Right lobe of liver (tissue), 6 donors: ENCODE measurements around the gene TTC7B. TPM values are rescaled to one million over a fixed set of nuclear protein-coding genes. Genes with fewer than 3 reads are reported as not detected.

Experiments used
- ATAC-seq, 4 donors: fragments of 200-7000 bp; cut with Tn5 transposase; one replicate each; pipeline ENCODE4 v1.9.1; 2020; ENCODE audit warnings: mild to moderate bottlenecking in 4 of 4, moderate library complexity in 4 of 4
- DNase-seq, 3 donors: peaks; one replicate each; pipeline ENCODE4 v3.0.0-alpha.2; 2020
- H3K27ac ChIP-seq, 3 donors: fragments of 200-600 bp; one replicate each; pipeline ENCODE4 v1.8.0; 2022
- H3K27me3 ChIP-seq, 2 donors: fragments of 200-600 bp; one replicate each; pipeline ENCODE4 v1.8.0; 2022
- H3K36me3 ChIP-seq, 4 donors: fragments of 200-600 bp; sonication (generic) in 1 of 4; one replicate each; pipeline versions ENCODE4 v1.5.1 to v1.8.0; 2017 to 2022; ENCODE audit warnings: control low read depth in 1 of 4
- H3K4me1 ChIP-seq, 4 donors: fragments of 200-600 bp; sonication (generic) in 1 of 4; one replicate each; pipeline versions ENCODE4 v1.5.1 to v1.8.0; 2017 to 2022; ENCODE audit warnings: control low read depth in 1 of 4
- H3K4me3 ChIP-seq, 3 donors: fragments of 200-600 bp; one replicate each; pipeline ENCODE4 v1.8.0; 2022
- H3K9me3 ChIP-seq, 4 donors: fragments of 200-600 bp; sonication (generic) in 1 of 4; one replicate each; pipeline versions ENCODE4 v1.5.1 to v1.8.0; 2017 to 2022; ENCODE audit warnings: control low read depth in 1 of 4
- CTCF ChIP-seq, 4 donors: fragments of 200-600 bp in 3 of 4; fragments of 450-650 bp in 1 of 4; IDR thresholded peaks; one replicate each; pipeline versions ENCODE4 v1.5.1 to v1.8.0; 2016 to 2022; ENCODE audit warnings: antibody characterized with exemption in 4 of 4, mild to moderate bottlenecking in 2 of 4
- POLR2A ChIP-seq: fragments of 450-650 bp; IDR thresholded peaks from one replicate; pipeline ENCODE4 v1.6.1; 2017; ENCODE audit warnings: antibody characterized with exemption, mild to moderate bottlenecking
- WGBS: methylation state at CpG from one replicate; pipeline ENCODE4 v1.1.6; 2018; ENCODE audit warnings: low coverage, low lambda C conversion rate; ENCODE audit not compliant: insufficient coverage; ENCODE audit errors: missing lambda C conversion rate; 5-methylcytosine and 5-hydroxymethylcytosine counted together
- intact Hi-C, 2 donors: fragments of 100-400 bp; cut with DNase I; formaldehyde crosslinking; loops; one replicate each; pipeline versions ENCODE4 v1.11.2 to v1.14.1; 2022
- total RNA-seq, 6 experiments: library from RNA; depleted of rRNA in 2 of 6; stranded (reverse); fragments of >200 nt in 2 of 6; fragmentation: NEBNext Ultra II Directional in 3 of 6; extraction: Animal tissue kit (Norgen Biotek cat#: 25700) in 3 of 6; gene quantifications; one replicate each; pipeline versions ENCODE4 v1.1.0 to v1.2.4, GENCODE V29; 2016 to 2023
- donor health status: DM: no; HTN: yes; CAD: no.
- donor health status: DM: no; HTN: no; CAD: no.
- donor health status: DM: no; HTN: no; CAD: no.
- donor health status: DM: no; HTN: yes; CAD: no.
- donor health status: DM: no; HTN: yes; CAD: no.

Gene TTC7B
- total RNA-seq, 6 experiments from 2014 or later = 18.4 to 56.1 (median 37.5) TPM

GRCh38 chr14:90697577-90698206 lies 118.5 kb downstream of the TTC7B start:
- TF ChIP-seq CTCF (IDR thresholded peaks at IDR 0.05) = peak; percentile 85 to 95 (median 94)
- no peak for TF ChIP-seq POLR2A
- intact Hi-C loops = no loop called here
- H3K36me3 ChIP-seq = peaks cover 0 to 5% (median 0%) of the 10 kb centered on the region in 4 donors
- peak; percentile 96 to 99 (median 98) for ATAC-seq
- peak; percentile 79 to 84 (median 81) for DNase-seq
- H3K4me1 ChIP-seq = peaks cover 0 to 16% (median 0%) of the 10 kb centered on the region in 4 donors
- H3K9me3 ChIP-seq = no peaks in the 10 kb centered on the region
- 22% methylated on average over 11 of the region's 15 CpGs for WGBS
- H3K27ac ChIP-seq = peak overlapping the region in 1 of 3 donors; percentile 2
- H3K4me3 ChIP-seq = no peak overlapping the region
- no peaks in the 10 kb centered on the region for H3K27me3 ChIP-seq

DNA sequence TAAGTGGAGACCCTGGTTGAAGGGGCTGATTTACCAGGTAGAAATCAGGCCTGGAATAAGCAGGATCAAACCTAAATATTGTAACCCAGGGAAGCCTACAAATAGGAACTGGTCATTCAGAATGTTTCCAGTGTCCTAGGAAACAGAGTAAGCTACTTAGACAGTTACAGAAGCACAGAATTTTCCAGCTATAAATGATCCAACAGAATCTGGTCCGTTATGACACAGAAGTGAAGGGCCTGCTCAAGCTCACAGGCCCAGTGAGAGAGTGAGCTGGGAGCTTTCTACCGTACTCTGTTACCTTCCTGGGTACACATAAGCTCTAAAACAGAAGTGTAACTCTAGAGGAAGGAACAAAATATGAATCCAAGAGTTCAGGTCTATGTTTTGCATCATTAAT lies 119.1 kb downstream of the TTC7B start:
- intact Hi-C loops = no loop called here
- H3K27ac ChIP-seq = no peak overlapping the region

DNA sequence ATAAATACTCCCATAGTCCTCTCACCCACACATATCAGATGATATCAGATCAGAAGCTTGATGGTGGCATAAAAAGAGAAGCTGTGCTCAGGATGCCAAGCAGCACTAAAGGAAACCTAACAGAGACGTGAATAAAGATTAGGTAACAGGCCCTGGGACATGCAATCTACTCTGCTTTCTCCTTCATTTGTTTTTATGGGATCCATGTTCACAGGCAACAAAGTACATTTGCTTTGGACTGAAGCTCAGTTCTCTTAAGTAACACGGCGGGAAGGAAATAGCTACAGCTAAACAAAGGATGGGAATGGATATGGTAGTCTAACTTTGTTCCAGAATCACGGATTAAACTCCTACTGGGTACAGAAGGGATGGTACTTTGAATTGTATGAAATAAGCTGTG lies 119.5 kb downstream of the TTC7B start:
- Histone ChIP-seq H3K4me1 (peaks cover 0 to 16% (median 0%) of the 10 kb centered on the region in 4 donors), H3K4me3 (no peak overlapping the region), H3K27me3 (no peaks in the 10 kb centered on the region), H3K27ac (no peak overlapping the region), H3K9me3 (no peaks in the 10 kb centered on the region), H3K36me3 (peaks cover 0 to 5% (median 0%) of the 10 kb centered on the region in 4 donors)
- intact Hi-C loops = no loop called here
- no peak for TF ChIP-seq CTCF (IDR thresholded peaks at IDR 0.05)
- no peak for TF ChIP-seq POLR2A
- peak in 1 of 4 donors; percentile 17 for ATAC-seq
- 36% methylated on average over 4 of the region's 4 CpGs for WGBS
- no peak for DNase-seq

More for the DNA sequence above, 119.1 kb downstream of the TTC7B start:
- ATAC-seq (peak in 3 of 4 donors; percentile 7 to 23 (median 8)), DNase-seq (no peak)
- H3K4me3 ChIP-seq = no peak overlapping the region
- H3K9me3 ChIP-seq = no peaks in the 10 kb centered on the region
- H3K36me3 ChIP-seq = peaks cover 0 to 5% (median 0%) of the 10 kb centered on the region in 4 donors
- H3K4me1 ChIP-seq = peaks cover 0 to 16% (median 0%) of the 10 kb centered on the region in 4 donors
- no peaks in the 10 kb centered on the region for H3K27me3 ChIP-seq
- TF ChIP-seq CTCF (IDR thresholded peaks at IDR 0.05) (no peak), POLR2A (no peak)
- WGBS = 68% methylated on average over 2 of the region's 2 CpGs

DNA sequence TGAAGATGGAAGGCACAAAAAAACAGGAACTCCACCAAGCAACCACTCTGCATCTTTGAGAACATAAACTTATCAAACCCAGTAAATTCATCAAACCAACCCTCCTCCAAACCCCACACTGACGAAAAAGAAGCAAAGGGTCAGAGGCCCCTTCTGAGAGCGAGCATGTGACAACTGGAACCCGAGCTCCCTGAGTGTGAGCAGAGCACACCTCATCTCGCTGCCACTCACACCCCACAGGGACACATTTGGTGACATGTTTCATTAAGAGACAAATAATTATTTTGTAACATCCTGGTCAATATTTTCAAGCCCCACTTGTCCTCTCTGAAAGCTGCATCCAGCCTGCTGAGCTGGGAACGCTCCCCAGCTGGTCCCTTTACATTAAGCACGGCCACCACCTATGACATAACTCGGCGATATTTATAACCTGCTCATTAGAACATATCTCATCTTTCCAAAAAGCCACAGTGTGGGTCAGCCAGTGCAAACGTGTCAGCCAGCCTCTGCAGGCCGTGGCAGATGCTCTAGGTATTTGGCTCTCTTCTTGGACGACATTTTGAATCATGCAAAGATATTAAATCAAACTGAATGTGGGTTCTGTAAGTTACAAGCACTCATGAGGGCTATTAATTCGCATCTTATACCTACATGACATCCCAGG lies 120.1 kb downstream of the TTC7B start:
- Histone ChIP-seq H3K9me3 (no peaks in the 10 kb centered on the region), H3K27ac (no peak overlapping the region), H3K27me3 (no peaks in the 10 kb centered on the region), H3K4me1 (peaks cover 0 to 16% (median 0%) of the 10 kb centered on the region in 4 donors), H3K4me3 (no peak overlapping the region), H3K36me3 (peaks cover 0 to 5% (median 0%) of the 10 kb centered on the region in 4 donors)
- 68% methylated on average over 10 of the region's 12 CpGs for WGBS
- TF ChIP-seq POLR2A = no peak
- TF ChIP-seq CTCF (IDR thresholded peaks at IDR 0.05) = no peak
- intact Hi-C loops = no loop called here
- DNase-seq = no peak
- ATAC-seq = no peak
